Endothelial cell of umbilical vein (primary cell): ENCODE data around the gene PRKCB.

Experiments used
- CTCF ChIP-seq, 2 donors: IDR thresholded peaks; 1 replicate in 1 of 2; 2 replicates in 1 of 2; pipeline ENCODE4 v1.5.1; 2011; ENCODE audit warnings: low read length in 2 of 2, mild to moderate bottlenecking in 2 of 2, moderate library complexity in 2 of 2, control low read depth in 1 of 2, inconsistent platforms in 1 of 2, low read depth in 1 of 2; ENCODE audit not compliant: insufficient read depth in 1 of 2; ENCODE audit errors: extremely low read depth in 1 of 2
- FOS ChIP-seq: IDR thresholded peaks from 2 replicates; pipeline ENCODE4 v1.6.1; 2011; ENCODE audit warnings: mild to moderate bottlenecking, low read length, moderate library complexity, borderline replicate concordance; ENCODE audit not compliant: insufficient read depth
- JUN ChIP-seq: IDR thresholded peaks from 2 replicates; pipeline ENCODE4 v1.6.1; 2011; ENCODE audit warnings: borderline replicate concordance, low read depth; ENCODE audit not compliant: insufficient read length, insufficient read depth
- MAX ChIP-seq: IDR thresholded peaks from 2 replicates; pipeline ENCODE4 v1.6.1; 2011; ENCODE audit not compliant: insufficient read depth, insufficient read length
- POLR2A ChIP-seq: IDR thresholded peaks from 2 replicates; pipeline ENCODE4 v1.6.1; 2012; ENCODE audit warnings: low read depth, mild to moderate bottlenecking, control low read depth, low read length
- POLR2AphosphoS5 ChIP-seq: IDR thresholded peaks from 2 replicates; pipeline ENCODE4 v1.6.1; 2012; ENCODE audit warnings: low read depth, mild to moderate bottlenecking, control low read depth, low read length, moderate library complexity; ENCODE audit not compliant: insufficient read depth

DNA sequence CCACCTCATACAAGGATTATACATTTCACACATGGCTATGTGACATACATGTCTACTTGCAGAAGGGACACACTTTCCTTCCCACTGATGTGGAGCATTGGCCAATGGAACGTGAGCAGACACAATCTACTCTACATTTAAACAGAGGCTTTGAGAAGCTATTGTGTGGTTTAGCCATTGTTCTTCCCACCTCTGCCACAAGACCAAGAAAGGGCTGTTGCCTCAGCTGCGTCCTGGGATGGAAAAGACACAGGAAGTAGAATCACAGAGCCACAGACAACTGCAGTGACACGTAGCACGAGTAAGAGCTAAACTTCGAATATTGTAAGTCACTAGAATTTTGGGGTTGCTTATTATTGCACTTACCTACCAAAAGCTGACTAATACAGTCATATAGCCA is 33.3 kb downstream of the PRKCB start:
- TF ChIP-seq POLR2A (no peak), CTCF (IDR thresholded peaks at IDR 0.05; ENCODE audit: extremely low read depth in 1 of 2, insufficient read depth in 1 of 2, low read depth in 1 of 2, low read length in 2 of 2) (no peak), MAX (no peak), JUN (no peak), FOS (no peak), POLR2AphosphoS5 (no peak)
